ENCODE measurements around the gene KLHL11.

DNA sequence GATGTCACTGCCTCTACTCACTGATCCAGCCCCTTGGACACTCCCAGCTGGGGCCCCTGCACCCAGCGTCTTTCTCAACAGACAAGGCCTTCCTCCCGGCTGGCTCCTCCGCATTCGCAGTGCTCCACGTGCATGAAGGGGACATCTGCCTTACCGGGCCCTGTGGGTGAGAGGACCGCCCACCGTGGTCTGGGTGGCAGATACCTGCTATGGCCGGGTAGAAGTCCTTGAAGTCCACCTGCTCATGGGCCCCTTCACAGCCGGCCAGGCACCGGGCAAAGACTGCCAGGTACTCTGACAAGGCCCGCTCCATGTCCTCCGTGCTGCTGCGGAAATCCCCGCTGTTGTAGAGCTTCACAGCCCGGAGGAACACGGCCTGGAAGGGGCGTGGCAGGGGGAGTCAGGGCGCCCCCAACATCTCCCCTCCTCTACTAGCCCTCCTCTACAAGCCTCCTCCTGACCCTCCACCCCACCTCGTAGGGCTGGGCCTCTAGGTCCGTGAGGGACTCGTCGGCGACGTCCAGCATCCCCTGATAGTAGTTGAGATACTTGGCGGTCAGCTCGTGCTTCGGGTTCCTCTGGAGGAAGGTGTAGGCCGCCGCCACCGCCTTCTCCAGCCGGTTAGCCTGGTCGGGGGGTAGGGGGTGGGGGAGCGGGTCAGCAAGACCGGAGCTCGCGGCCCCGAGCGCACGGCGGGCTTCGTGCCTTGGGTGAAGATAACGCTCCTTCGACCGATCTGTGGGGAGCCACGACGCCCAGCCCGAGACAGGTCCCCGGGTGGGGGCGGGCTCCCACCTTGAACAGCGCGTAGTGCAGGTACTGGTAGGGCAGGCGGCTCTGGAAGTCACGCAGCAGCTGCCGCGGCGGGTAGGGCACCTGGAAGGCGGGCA lies 54.3 kb downstream of the KLHL11 start:
- TF ChIP-seq, protein P1, sequence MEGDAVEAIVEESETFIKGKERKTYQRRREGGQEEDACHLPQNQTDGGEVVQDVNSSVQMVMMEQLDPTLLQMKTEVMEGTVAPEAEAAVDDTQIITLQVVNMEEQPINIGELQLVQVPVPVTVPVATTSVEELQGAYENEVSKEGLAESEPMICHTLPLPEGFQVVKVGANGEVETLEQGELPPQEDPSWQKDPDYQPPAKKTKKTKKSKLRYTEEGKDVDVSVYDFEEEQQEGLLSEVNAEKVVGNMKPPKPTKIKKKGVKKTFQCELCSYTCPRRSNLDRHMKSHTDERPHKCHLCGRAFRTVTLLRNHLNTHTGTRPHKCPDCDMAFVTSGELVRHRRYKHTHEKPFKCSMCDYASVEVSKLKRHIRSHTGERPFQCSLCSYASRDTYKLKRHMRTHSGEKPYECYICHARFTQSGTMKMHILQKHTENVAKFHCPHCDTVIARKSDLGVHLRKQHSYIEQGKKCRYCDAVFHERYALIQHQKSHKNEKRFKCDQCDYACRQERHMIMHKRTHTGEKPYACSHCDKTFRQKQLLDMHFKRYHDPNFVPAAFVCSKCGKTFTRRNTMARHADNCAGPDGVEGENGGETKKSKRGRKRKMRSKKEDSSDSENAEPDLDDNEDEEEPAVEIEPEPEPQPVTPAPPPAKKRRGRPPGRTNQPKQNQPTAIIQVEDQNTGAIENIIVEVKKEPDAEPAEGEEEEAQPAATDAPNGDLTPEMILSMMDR (IDR thresholded peaks at IDR 0.05): no peak
- TF ChIP-seq YY1 (IDR thresholded peaks at IDR 0.05; ENCODE audit: low read depth) (no peak), MXI1 (IDR thresholded peaks at IDR 0.05; ENCODE audit: low read depth, low read length) (no peak), POLR2AphosphoS5 (IDR thresholded peaks at IDR 0.05; ENCODE audit: low read depth, low read length) (no peak), EP300 (IDR thresholded peaks at IDR 0.05; ENCODE audit: borderline replicate concordance in 1 of 2, low read depth in 1 of 2, low read length in 1 of 2) (no peak), EZH2phosphoT487 (IDR thresholded peaks at IDR 0.05; ENCODE audit: borderline replicate concordance, low read depth) (no peak)
